H1 (cell line): ENCODE data around the gene CASKIN2. TPM values are rescaled to one million over a fixed set of nuclear protein-coding genes. Genes with fewer than 3 reads are reported as not detected.

ENCODE experiments used
- BACH1 ChIP-seq: IDR thresholded peaks from 2 replicates; pipeline ENCODE4 v1.6.1; 2012; ENCODE audit warnings: low read length, improper control_type of control experiment
- CHD7 ChIP-seq: fragments of 300-600 bp; sonication (generic); IDR thresholded peaks from 2 replicates; pipeline ENCODE4 v1.7.1; 2012; ENCODE audit warnings: low read length, moderate library complexity, mild to moderate bottlenecking, inconsistent platforms; ENCODE audit not compliant: insufficient replicate concordance
- CREB1 ChIP-seq: IDR thresholded peaks from 2 replicates; pipeline ENCODE4 v1.6.1; 2012; ENCODE audit warnings: inconsistent platforms
- FOSL1 ChIP-seq: IDR thresholded peaks from 2 replicates; pipeline ENCODE4 v1.6.1; 2011; ENCODE audit warnings: mild to moderate bottlenecking, low read depth, low read length, moderate library complexity; ENCODE audit not compliant: insufficient read depth
- MAX ChIP-seq: IDR thresholded peaks from 2 replicates; pipeline ENCODE4 v1.6.1; 2012; ENCODE audit warnings: inconsistent platforms
- NANOG ChIP-seq: IDR thresholded peaks from 2 replicates; pipeline ENCODE4 v1.6.1; 2011; ENCODE audit warnings: low read length, low read depth, mild to moderate bottlenecking, inconsistent platforms; ENCODE audit not compliant: insufficient read depth, poor library complexity, severe bottlenecking
- RXRA ChIP-seq: IDR thresholded peaks from 2 replicates; pipeline ENCODE4 v1.6.1; 2011; ENCODE audit warnings: low read depth, mild to moderate bottlenecking, low read length, moderate library complexity; ENCODE audit not compliant: insufficient read depth
- SIRT6 ChIP-seq: IDR thresholded peaks from one replicate; pipeline ENCODE4 v1.7.1; 2012; ENCODE audit warnings: low read length, inconsistent platforms
- SP1 ChIP-seq: IDR thresholded peaks from 2 replicates; pipeline ENCODE4 v1.6.1; 2011; ENCODE audit warnings: low read depth, low read length
- SP2 ChIP-seq: IDR thresholded peaks from 2 replicates; pipeline ENCODE4 v1.6.1; 2012; ENCODE audit warnings: mild to moderate bottlenecking, low read length, inconsistent platforms
- TBP ChIP-seq: IDR thresholded peaks from 2 replicates; pipeline ENCODE4 v1.6.1; 2011; ENCODE audit warnings: low read depth, low read length, improper control_type of control experiment
- YY1 ChIP-seq: IDR thresholded peaks from 2 replicates; pipeline ENCODE4 v1.6.1; 2011; ENCODE audit warnings: low read depth, mild to moderate bottlenecking, low read length
- polyA plus RNA-seq, 7 experiments: library from polyadenylated mRNA; depleted of rRNA in 3 of 7; stranded (reverse) in 5 of 7; unstranded in 2 of 7; fragments of >200 nt in 5 of 7; fragments of 200-250 nt in 2 of 7; gene quantifications; 1 replicate in 5 of 7; 2 replicates in 1 of 7; 4 replicates in 1 of 7; pipeline versions ENCODE4 v1.2.1 to v1.2.3, GENCODE V29; 2011 to 2013; ENCODE audit warnings: missing spikeins in 2 of 7, mixed read lengths in 2 of 7
- total RNA-seq: library from RNA; stranded (reverse); fragmentation: NEBNext Ultra II Directional; extraction: Animal tissue kit (Norgen Biotek cat#: 25700); gene quantifications from 2 replicates; pipeline ENCODE4 v1.2.1, GENCODE V29; 2021

Gene CASKIN2
- total and polyA plus RNA-seq, 2 of the 8 experiments (the other 6 are each of a cell fraction or from before 2014, with no cell fraction given) = 6.7 to 32.3 TPM

- no peak for TF ChIP-seq CHD7
- no peak for TF ChIP-seq SP2
- no peak for TF ChIP-seq SIRT6
- no peak for TF ChIP-seq NANOG
- TF ChIP-seq BACH1 = no peak
- no peak for TF ChIP-seq TBP
- 0 out of 2 replicates have a peak, but pooled peaks have one; percentile 41 for TF ChIP-seq YY1
- no peak for TF ChIP-seq SP1
- no peak for TF ChIP-seq MAX
- no peak for TF ChIP-seq RXRA
- no peak for TF ChIP-seq FOSL1
- TF ChIP-seq CREB1 = no peak
These were observed 3.7 kb upstream of the CASKIN2 start (continued) for GRCh38 chr17:75518983-75519537.
